Skeletal muscle satellite cell (primary cell): ENCODE measurements around the gene MTCL1.

Experiments used
- H3K27me3 ChIP-seq: 2 replicates; pipeline ENCODE4 v1.7.0; 2013; ENCODE audit warnings: low read length; ENCODE audit not compliant: control insufficient read depth, insufficient read depth
- H3K36me3 ChIP-seq: 2 replicates; pipeline ENCODE4 v1.7.0; 2013; ENCODE audit warnings: mild to moderate bottlenecking, control low read depth, low read length; ENCODE audit not compliant: insufficient read depth
- H3K4me1 ChIP-seq: 2 replicates; pipeline ENCODE4 v1.7.0; 2013; ENCODE audit warnings: low read length; ENCODE audit not compliant: control insufficient read depth, insufficient read depth
- H3K4me2 ChIP-seq: 2 replicates; pipeline ENCODE4 v1.7.0; 2013; ENCODE audit warnings: mild to moderate bottlenecking, low read length
- H3K4me3 ChIP-seq: 2 replicates; pipeline ENCODE4 v1.7.0; 2013; ENCODE audit warnings: low read length
- H3K9ac ChIP-seq: 2 replicates; pipeline ENCODE4 v1.7.0; 2013; ENCODE audit warnings: mild to moderate bottlenecking, low read depth, low read length, moderate library complexity
- H3K9me3 ChIP-seq: replicated peaks from 2 replicates; pipeline ENCODE4 v1.7.0; 2013; ENCODE audit warnings: mild to moderate bottlenecking, control low read depth, low read length

The MTCL1 gene

GRCh38 chr18:8689517-8689916 is 15.8 kb upstream of the MTCL1 start:
- H3K36me3 ChIP-seq = no peaks in the 10 kb centered on the region
- H3K4me1 ChIP-seq = no peaks in the 10 kb centered on the region
- H3K9me3 ChIP-seq = no peaks in the 10 kb centered on the region
- no peak overlapping the region for H3K4me3 ChIP-seq
- no peak overlapping the region for H3K4me2 ChIP-seq
- H3K27me3 ChIP-seq = no peaks in the 10 kb centered on the region
- H3K9ac ChIP-seq = no peak overlapping the region

- H3K4me3 ChIP-seq = no peak overlapping the region
- H3K9me3 ChIP-seq = no peaks in the 10 kb centered on the region
- no peaks in the 10 kb centered on the region for H3K36me3 ChIP-seq
- H3K9ac ChIP-seq = no peak overlapping the region
- no peaks in the 10 kb centered on the region for H3K27me3 ChIP-seq
- H3K4me1 ChIP-seq = no peaks in the 10 kb centered on the region
- no peak overlapping the region for H3K4me2 ChIP-seq
These were observed 10.5 kb upstream of the MTCL1 start for GRCh38 chr18:8694891-8695290.

- Histone ChIP-seq H3K4me1 (peaks cover under 1% of the 10 kb centered on the region), H3K9ac (no peak overlapping the region), H3K9me3 (no peaks in the 10 kb centered on the region), H3K4me3 (no peak overlapping the region), H3K4me2 (no peak overlapping the region), H3K27me3 (no peaks in the 10 kb centered on the region), H3K36me3 (no peaks in the 10 kb centered on the region)
These were observed 9.3 kb upstream of the MTCL1 start for GRCh38 chr18:8695932-8696517.

GRCh38 chr18:8696749-8697211 is 8.6 kb upstream of the MTCL1 start:
- Histone ChIP-seq H3K36me3 (no peaks in the 10 kb centered on the region), H3K9me3 (no peaks in the 10 kb centered on the region), H3K9ac (no peak overlapping the region), H3K4me3 (no peak overlapping the region), H3K4me1 (peaks cover 8% of the 10 kb centered on the region), H3K4me2 (no peak overlapping the region), H3K27me3 (no peaks in the 10 kb centered on the region)

GRCh38 chr18:8699126-8699525 is 6.2 kb upstream of the MTCL1 start:
- Histone ChIP-seq H3K4me2 (no peak overlapping the region), H3K36me3 (no peaks in the 10 kb centered on the region), H3K4me1 (peaks cover 13% of the 10 kb centered on the region), H3K9me3 (no peaks in the 10 kb centered on the region), H3K9ac (no peak overlapping the region), H3K4me3 (no peak overlapping the region), H3K27me3 (no peaks in the 10 kb centered on the region)

GRCh38 chr18:8699948-8700347 is 5.4 kb upstream of the MTCL1 start:
- Histone ChIP-seq H3K4me1 (peaks cover 19% of the 10 kb centered on the region), H3K9ac (no peak overlapping the region), H3K4me3 (no peak overlapping the region), H3K36me3 (no peaks in the 10 kb centered on the region), H3K4me2 (no peak overlapping the region), H3K27me3 (no peaks in the 10 kb centered on the region), H3K9me3 (no peaks in the 10 kb centered on the region)

GRCh38 chr18:8701546-8702118 is 3.7 kb upstream of the MTCL1 start:
- Histone ChIP-seq H3K9ac (no peak overlapping the region), H3K36me3 (no peaks in the 10 kb centered on the region), H3K9me3 (no peaks in the 10 kb centered on the region), H3K4me3 (no peak overlapping the region), H3K27me3 (no peaks in the 10 kb centered on the region), H3K4me2 (no peak overlapping the region), H3K4me1 (peaks cover 19% of the 10 kb centered on the region)

- Histone ChIP-seq H3K4me1 (peaks cover 26% of the 10 kb centered on the region), H3K9ac (no peak overlapping the region), H3K9me3 (no peaks in the 10 kb centered on the region), H3K4me3 (no peak overlapping the region), H3K4me2 (no peak overlapping the region), H3K36me3 (no peaks in the 10 kb centered on the region), H3K27me3 (no peaks in the 10 kb centered on the region)
These were observed 2.7 kb upstream of the MTCL1 start for GRCh38 chr18:8702668-8703067.

- H3K4me2 ChIP-seq = no peak overlapping the region
- no peak overlapping the region for H3K4me3 ChIP-seq
- peaks cover 30% of the 10 kb centered on the region for H3K4me1 ChIP-seq
- H3K9ac ChIP-seq = no peak overlapping the region
- H3K9me3 ChIP-seq = no peaks in the 10 kb centered on the region
- no peaks in the 10 kb centered on the region for H3K36me3 ChIP-seq
- no peaks in the 10 kb centered on the region for H3K27me3 ChIP-seq
These were observed 2.2 kb upstream of the MTCL1 start for GRCh38 chr18:8703092-8703709.

- H3K4me2 ChIP-seq = peak overlapping the region; percentile 89
- H3K4me3 ChIP-seq = peak overlapping the region; percentile 81
- peaks cover 30% of the 10 kb centered on the region for H3K4me1 ChIP-seq
- no peaks in the 10 kb centered on the region for H3K36me3 ChIP-seq
- H3K9me3 ChIP-seq = no peaks in the 10 kb centered on the region
- H3K27me3 ChIP-seq = no peaks in the 10 kb centered on the region
- H3K9ac ChIP-seq = peak overlapping the region; percentile 74
These were observed 1.5 kb upstream of the MTCL1 start for GRCh38 chr18:8703781-8704301.

- no peaks in the 10 kb centered on the region for H3K36me3 ChIP-seq
- H3K9me3 ChIP-seq = no peaks in the 10 kb centered on the region
- H3K27me3 ChIP-seq = no peaks in the 10 kb centered on the region
- H3K4me2 ChIP-seq = peak overlapping the region; percentile 89
- H3K9ac ChIP-seq = peak overlapping the region; percentile 74
- H3K4me1 ChIP-seq = peaks cover 30% of the 10 kb centered on the region
- peak overlapping the region; percentile 81 for H3K4me3 ChIP-seq
These were observed 757 bp upstream of the MTCL1 start for GRCh38 chr18:8704361-8705237.
